Chondrocyte (in vitro differentiated cells): ENCODE results near the gene MACROD2. TPM values are rescaled to one million over a fixed set of nuclear protein-coding genes. Genes with fewer than 3 reads are reported as not detected.

Source experiments
- DNase-seq: peaks from one replicate; pipeline ENCODE4 v3.0.0; 2021; ENCODE audit warnings: mixed read lengths, low spot score
- H3K27ac Mint-ChIP-seq: one replicate; pipeline ENCODE4 v1.8.0; 2021; ENCODE audit warnings: mild to moderate bottlenecking, moderate library complexity, mixed read lengths; ENCODE audit not compliant: unreplicated experiment
- H3K27me3 Mint-ChIP-seq: 2 replicates; pipeline ENCODE4 v1.8.0; 2021; ENCODE audit warnings: low read depth, mixed read lengths
- H3K36me3 Mint-ChIP-seq: 2 replicates; pipeline ENCODE4 v1.8.0; 2021; ENCODE audit warnings: low read depth, mixed read lengths
- H3K4me1 Mint-ChIP-seq: 2 replicates; pipeline ENCODE4 v1.8.0; 2021; ENCODE audit warnings: low read depth, mild to moderate bottlenecking, mixed read lengths
- H3K4me3 Mint-ChIP-seq: one replicate; pipeline ENCODE4 v1.8.0; 2021; ENCODE audit warnings: mild to moderate bottlenecking, moderate library complexity, mixed read lengths; ENCODE audit not compliant: unreplicated experiment
- H3K9me3 Mint-ChIP-seq: 2 replicates; pipeline ENCODE4 v1.8.0; 2021; ENCODE audit warnings: low read depth, mixed read lengths
- total RNA-seq: library from RNA; stranded (reverse); gene quantifications from 3 replicates; pipeline ENCODE4 v1.2.1, GENCODE V29; 2021
- TF ChIP-seq, protein P1 (sequence below): fragments of 200-600 bp; sonication (generic); IDR thresholded peaks from 2 replicates; pipeline ENCODE4 v1.5.0; 2021; ENCODE audit warnings: antibody characterized with exemption, mild to moderate bottlenecking, moderate library complexity

The MACROD2 gene
- total RNA-seq, 1 donor from 2014 or later = 3.2 TPM

DNA sequence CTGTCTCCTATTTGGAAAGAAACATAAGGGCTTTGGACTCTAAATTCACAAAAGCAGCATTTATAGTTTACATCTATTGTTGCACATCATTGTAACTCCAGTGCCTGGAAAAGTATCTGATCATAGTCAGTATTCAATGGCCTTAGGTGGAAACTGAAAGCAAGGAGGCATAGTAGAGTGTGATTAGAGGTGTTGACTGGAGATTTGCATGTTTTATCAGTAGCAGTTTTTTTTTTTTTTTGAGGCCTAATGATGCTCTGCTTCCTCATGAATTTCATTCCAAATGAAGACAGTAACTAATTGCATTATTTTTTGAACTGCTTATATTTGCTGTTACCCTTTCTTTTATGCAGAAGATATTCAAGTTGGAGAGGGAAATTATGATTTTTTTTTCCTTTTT is 555.3 kb downstream of the MACROD2 start:
- H3K27ac Mint-ChIP-seq = no peak overlapping the region
- TF ChIP-seq, protein P1, sequence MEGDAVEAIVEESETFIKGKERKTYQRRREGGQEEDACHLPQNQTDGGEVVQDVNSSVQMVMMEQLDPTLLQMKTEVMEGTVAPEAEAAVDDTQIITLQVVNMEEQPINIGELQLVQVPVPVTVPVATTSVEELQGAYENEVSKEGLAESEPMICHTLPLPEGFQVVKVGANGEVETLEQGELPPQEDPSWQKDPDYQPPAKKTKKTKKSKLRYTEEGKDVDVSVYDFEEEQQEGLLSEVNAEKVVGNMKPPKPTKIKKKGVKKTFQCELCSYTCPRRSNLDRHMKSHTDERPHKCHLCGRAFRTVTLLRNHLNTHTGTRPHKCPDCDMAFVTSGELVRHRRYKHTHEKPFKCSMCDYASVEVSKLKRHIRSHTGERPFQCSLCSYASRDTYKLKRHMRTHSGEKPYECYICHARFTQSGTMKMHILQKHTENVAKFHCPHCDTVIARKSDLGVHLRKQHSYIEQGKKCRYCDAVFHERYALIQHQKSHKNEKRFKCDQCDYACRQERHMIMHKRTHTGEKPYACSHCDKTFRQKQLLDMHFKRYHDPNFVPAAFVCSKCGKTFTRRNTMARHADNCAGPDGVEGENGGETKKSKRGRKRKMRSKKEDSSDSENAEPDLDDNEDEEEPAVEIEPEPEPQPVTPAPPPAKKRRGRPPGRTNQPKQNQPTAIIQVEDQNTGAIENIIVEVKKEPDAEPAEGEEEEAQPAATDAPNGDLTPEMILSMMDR = no peak
- no peaks in the 10 kb centered on the region for H3K36me3 Mint-ChIP-seq
- peaks cover 2% of the 10 kb centered on the region for H3K27me3 Mint-ChIP-seq
- H3K9me3 Mint-ChIP-seq = no peaks in the 10 kb centered on the region
- no peak overlapping the region for H3K4me3 Mint-ChIP-seq
- no peak for DNase-seq
- H3K4me1 Mint-ChIP-seq = no peaks in the 10 kb centered on the region

DNA sequence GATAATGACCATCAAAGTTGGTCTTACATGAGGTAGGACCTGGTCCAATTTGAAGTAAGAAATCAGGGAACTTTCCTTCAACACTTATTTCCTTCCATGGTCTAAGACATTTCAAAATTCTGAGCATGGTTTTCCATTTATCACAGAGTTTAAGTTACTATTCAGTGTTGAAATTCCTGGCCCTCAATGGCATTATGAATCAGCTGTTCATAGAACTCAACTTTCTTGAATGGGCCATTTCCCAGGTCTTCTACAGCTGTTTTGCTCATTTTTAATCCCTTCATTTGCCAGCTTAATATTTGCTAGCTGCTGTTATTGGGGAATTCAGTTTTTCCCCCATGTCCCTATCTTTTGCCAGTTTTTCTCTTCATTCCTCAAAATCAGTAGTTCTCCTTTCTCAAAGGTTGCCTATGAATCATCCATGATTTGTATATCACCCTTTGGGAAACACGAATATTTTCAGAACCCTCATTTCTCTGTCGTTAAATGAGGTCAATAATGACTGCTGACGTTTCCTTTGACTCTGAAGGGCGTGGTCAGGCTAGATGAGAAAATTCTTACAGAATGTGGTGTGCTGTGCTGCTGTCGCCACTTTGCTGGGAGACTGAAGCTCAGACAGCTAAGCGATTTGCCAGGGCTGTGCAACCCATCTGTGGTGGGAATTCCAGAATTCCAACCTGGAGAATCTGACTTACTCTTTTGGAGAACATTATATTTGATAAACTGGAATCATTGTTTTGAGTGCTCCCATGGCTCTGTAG is 558.6 kb downstream of the MACROD2 start:
- Mint-ChIP-seq H3K9me3 (no peaks in the 10 kb centered on the region), H3K27me3 (no peaks in the 10 kb centered on the region), H3K27ac (no peak overlapping the region)

DNA sequence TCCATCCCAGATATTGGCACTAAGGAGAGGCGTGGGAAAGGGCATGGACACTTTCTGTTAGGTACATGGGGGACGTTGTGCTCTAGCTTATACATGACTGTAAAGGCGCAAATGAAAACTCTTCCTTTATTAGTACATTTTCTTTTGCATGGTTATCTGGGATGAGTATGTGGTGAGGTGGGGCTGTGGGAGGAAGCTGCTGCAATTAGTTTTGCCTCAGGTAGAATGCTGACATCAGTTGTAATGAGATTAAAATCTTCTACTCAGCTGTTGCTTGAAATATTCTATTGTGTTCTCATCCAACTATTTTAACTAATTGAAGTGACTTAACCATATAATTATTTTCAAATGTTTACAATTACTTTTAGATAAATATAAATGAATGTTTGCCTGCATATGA is 560.4 kb downstream of the MACROD2 start:
- H3K27ac Mint-ChIP-seq = no peak overlapping the region
- DNase-seq = no peak
- H3K9me3 Mint-ChIP-seq = no peaks in the 10 kb centered on the region
- H3K36me3 Mint-ChIP-seq = no peaks in the 10 kb centered on the region
- H3K27me3 Mint-ChIP-seq = no peaks in the 10 kb centered on the region
- H3K4me1 Mint-ChIP-seq = no peaks in the 10 kb centered on the region
- no peak overlapping the region for H3K4me3 Mint-ChIP-seq
- TF ChIP-seq, protein P1 = no peak

More for the DNA sequence above, 558.6 kb downstream of the MACROD2 start:
- TF ChIP-seq, protein P1 = no peak
- H3K4me3 Mint-ChIP-seq = no peak overlapping the region
- no peaks in the 10 kb centered on the region for H3K36me3 Mint-ChIP-seq
- no peaks in the 10 kb centered on the region for H3K4me1 Mint-ChIP-seq
- DNase-seq = no peak

DNA sequence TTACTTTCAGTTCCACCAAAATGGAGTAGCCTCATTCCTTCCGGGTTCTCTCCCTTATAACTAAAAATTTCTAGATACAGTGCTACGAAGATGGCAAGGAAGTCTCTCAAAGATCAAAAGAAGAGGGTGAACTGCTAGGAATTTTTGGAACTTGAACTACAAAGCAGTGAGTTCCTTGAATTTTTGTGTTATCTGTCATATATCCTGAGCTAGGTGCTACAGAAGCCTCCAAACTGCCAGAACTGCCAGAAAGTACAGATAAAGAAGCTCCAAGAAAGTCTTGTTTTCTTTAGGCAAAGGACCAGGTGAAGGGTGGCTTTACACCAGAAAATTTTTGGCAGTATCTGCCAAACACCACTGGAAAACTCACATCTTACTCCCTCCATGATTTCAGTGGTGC is 560.9 kb downstream of the MACROD2 start:
- no peak for DNase-seq
- Mint-ChIP-seq H3K4me1 (no peaks in the 10 kb centered on the region), H3K4me3 (no peak overlapping the region), H3K27me3 (no peaks in the 10 kb centered on the region), H3K36me3 (no peaks in the 10 kb centered on the region), H3K9me3 (no peaks in the 10 kb centered on the region), H3K27ac (no peak overlapping the region)
- TF ChIP-seq, protein P1 = no peak

DNA sequence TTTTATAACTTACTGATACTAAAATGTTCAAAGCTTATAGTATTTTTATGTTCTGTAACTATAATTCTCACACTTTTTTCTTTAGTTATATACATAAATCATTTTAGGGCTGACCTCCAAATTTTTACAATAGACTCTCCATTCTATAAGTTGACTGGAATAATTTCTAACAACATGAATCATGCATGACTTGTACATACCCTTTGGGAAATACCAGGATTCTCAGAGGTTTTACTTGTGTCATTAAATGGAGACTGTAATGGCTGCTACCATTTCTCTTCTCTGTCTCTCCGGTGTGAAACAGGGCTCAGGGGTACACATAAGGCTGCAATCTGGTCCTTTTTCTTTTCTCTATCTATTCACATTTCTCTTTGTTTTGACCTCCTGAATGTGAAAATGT is 564.3 kb downstream of the MACROD2 start:
- Mint-ChIP-seq H3K4me1 (no peaks in the 10 kb centered on the region), H3K27me3 (no peaks in the 10 kb centered on the region), H3K9me3 (peaks cover 6% of the 10 kb centered on the region), H3K36me3 (no peaks in the 10 kb centered on the region), H3K4me3 (no peak overlapping the region), H3K27ac (no peak overlapping the region)
- DNase-seq = no peak
- TF ChIP-seq, protein P1 = no peak
